Central memory CD4-positive, alpha-beta T cell (primary cell): ENCODE measurements around the gene GVQW3.

Experiments
- DNase-seq: peaks from one replicate; pipeline ENCODE4 v3.0.0; 2022

GVQW3 gene

GRCh38 chr11:76453248-76453647 lies 72.1 kb downstream of the GVQW3 start:
- no peak for DNase-seq

GRCh38 chr11:76455331-76455730 lies 74.2 kb downstream of the GVQW3 start:
- no peak for DNase-seq

- no peak for DNase-seq
Measured at GRCh38 chr11:76455931-76456330, 74.8 kb downstream of the GVQW3 start.

DNA sequence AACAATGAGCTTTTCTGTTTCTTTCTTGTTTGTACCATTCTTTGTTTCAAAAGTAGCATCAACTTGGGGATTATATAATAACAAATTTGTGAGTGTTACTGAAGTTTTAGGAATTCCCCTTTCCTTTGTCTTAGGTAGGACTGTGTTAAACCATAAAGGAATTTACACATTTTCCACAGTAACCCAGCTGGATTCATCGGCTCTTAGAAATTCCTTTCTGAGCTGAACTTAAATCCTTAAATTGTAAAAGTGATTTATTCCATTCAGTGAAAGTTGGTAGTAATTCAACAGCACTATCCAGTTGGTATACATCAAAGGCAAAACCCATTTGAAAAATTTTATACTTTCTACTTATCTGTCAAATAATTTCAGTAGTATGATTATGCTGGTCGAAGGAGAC lies 75.4 kb downstream of the GVQW3 start:
- no peak for DNase-seq
